Hair follicle dermal papilla cell (primary cell): Measurements from ENCODE around the gene PLA2G2A. TPM values are rescaled to one million over a fixed set of nuclear protein-coding genes. Genes with fewer than 3 reads are reported as not detected.

Experiments
- total RNA-seq: library from RNA; depleted of rRNA; stranded (reverse); fragments of >200 nt; gene quantifications from 2 replicates; pipeline ENCODE4 v1.2.3, GENCODE V29; 2012

Gene PLA2G2A
- total RNA-seq = not detected in 2 replicates

DNA sequence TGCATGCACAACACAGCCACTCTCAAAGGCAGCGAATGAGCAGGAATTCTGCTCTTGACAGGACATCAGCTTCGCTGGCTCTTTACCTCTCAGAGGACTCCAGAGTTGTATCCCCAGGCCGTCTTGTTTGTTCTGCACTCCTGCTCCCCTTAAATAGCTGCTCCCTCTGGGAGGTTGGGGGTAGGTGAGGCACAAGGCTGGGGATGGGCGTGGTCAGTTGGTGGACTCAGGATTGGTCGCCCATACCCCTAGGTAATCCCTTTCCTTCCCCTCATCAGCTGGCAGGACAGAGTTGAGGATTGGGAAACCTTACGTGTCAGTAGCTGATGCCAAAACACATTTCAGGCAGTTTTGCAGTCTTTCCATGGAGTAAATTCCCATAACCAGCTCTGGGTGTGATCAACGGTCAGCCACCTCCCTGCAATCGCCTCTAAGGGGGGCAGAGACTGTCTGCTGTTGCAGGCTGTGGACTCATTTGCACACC is at the start of gene PLA2G2A:
TSS of gene PLA2G2A (minus strand) at position 125 of the 484 bp plus-strand sequence. CDS start 845 bp downstream, outside the sequence.

Other genes starting within 250 kb of the PLA2G2A start
- gene TMCO4, start 179.7 kb downstream of the PLA2G2A start, total RNA-seq = 28.3 and 30.7 TPM in 2 replicates
- not detected in 2 replicates for gene RNF186, start 164.3 kb downstream of the PLA2G2A start, total RNA-seq
- 3.2 and 4.9 TPM in 2 replicates for gene OTUD3, start 97.2 kb downstream of the PLA2G2A start, total RNA-seq
- not detected in 2 replicates for gene PLA2G2E, start 56.0 kb downstream of the PLA2G2A start, total RNA-seq
- not detected in 2 replicates for gene PLA2G5, start 90.6 kb upstream of the PLA2G2A start, total RNA-seq
- gene PLA2G2D, start 139.9 kb upstream of the PLA2G2A start, total RNA-seq = not detected in 2 replicates
- gene PLA2G2F, start 159.7 kb upstream of the PLA2G2A start, total RNA-seq = not detected in 2 replicates
- under 0.01 TPM in 1 of 2 replicates, not detected in the other for gene UBXN10, start 206.5 kb upstream of the PLA2G2A start, total RNA-seq
- not detected in 2 replicates for gene PLA2G2C, start 206.9 kb upstream of the PLA2G2A start, total RNA-seq